ENCODE data around the gene LRRC25. TPM values are rescaled to one million over a fixed set of nuclear protein-coding genes. Genes with fewer than 3 reads are reported as not detected.

Gene LRRC25
- total RNA-seq, 1 donor from 2014 or later = not detected

DNA sequence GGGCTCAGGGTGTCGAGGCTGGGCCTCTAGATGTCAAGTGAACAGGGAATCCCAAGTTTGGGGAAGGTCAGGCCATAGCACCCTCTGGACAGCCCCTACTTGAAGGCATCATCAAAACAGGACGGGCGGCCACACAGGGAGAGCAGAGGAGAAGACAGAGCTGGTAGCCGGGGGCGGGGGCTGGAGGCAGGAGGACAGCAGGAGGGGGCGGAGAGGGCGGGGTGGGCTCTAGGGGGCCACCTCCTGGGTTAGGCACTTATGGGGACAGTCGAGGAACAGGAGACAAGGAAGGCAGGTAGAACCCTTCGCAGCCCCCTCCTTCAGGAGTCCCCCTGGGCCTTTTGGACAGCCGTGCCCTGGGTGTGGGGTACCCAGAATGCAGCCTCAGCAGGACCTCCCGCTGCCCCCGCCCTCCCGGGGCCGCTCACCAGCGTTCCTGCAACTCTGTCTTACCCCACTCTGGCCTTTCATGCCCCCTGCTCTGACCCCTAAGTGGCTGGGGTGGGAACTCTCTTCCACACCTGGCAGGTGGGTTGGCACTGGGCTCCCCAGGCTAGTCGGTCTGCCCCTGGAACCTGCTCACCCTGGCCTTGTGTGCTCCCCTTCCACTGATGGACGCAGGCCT lies 27.6 kb upstream of the LRRC25 start:
- DNase-seq (ENCODE audit: low read depth in 2 of 2) = no peak

DNA sequence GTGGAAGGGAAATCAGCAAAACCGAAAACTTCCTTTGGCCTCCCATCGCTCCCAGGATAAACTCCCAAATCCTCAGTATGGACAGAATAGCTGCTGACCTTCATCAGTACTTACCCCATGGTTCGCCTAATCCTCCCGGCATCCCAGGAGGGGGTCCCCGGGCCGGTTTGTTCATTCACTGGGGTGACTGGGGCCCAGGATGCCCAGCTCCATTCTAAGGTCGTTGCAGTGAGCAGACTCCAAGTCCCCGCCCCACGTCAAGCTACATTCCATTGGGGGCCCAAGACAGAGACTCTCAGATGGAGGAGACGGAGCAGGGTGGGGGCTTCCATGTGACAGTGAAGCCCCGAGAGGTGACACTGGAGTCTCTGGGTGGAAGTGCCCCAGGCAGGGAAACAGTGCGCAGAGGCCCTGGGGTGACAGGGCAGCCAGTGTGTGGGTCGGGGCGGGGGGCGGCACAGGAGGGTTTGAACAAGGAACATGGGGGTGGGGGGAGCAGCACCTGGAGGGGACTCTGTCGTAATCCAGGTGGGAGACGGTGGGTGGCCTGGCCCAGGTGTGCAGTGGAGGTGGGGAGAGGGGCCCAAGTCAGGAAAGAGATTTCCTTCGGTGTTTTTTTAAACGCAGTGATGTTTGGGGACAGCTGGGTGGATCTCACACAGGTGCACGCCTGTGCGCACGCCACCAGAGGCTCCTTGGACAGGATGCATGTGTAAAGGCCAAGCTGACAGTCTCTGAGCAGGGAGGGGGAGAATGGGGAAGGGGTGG lies 26.9 kb upstream of the LRRC25 start:
- DNase-seq (ENCODE audit: low read depth in 2 of 2) = no peak

DNA sequence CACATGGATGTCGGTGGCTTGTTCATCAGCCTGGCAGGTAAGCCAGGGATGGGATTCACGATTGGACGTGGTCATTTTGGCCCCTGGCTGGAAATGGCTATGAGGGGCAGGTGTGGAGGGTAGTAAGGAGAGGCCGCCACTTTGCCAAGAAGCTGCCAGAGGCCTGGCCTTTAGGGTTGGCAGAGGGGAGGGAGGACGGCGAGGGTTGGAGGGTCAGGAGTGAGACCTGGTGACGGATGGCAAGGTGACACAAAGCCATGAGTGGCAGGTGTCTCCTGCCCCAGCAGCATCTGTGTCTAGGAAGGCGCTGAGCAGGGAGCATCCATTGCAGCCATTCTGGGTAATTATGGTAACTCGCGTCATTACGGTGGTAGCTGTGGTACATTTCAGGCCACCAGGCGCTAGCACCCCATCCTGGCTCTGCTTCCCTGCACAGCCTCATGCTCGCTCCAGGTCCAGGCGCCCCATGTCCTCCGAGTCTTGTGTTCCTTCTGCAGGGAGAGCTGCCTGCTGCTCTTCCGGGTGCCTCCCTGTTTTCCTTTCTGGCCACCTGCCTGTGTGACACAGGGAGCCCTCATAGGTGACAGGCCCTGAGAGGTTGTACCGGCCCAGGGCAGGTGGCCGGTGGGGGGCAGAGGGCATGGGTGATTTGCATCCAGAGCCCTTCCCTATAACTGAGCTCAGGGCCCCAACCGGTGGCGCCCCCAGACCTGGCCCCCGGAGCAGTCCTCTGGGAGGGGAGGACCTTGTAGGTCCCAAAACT lies 26.0 kb upstream of the LRRC25 start:
- DNase-seq (ENCODE audit: low read depth in 2 of 2) = no peak

DNA sequence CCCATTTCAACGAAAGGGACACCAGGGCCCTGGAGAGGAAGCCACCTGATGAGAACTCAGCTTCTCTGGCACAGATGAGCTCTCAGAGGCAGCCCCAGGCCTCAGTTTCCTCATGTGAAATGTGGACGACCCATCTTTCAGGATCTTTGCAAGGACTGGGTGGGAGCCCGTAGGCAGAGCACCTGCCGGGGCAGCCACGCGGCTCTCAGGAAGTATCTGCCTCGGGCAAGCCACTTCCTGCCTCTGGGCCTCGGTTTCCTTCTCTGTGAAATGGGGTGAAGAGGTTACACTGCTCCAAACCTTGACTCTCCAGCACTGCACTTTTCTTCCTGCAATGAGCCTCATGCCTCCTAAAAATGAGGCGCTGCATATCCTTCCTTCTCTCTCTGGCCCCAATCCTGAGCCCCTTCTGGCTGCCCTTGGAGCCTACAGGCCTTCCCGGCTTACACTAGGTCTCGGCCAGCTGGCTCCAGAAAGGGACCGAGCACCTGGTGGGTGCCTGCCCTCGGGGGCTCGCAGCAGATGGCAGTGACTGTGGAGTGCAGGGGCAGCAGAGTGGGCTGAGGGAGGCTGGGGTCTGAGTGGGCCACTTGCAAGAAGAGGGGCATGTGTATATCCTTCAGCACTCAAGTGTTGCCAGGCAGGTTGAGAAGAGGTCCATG lies 25.2 kb upstream of the LRRC25 start:
- DNase-seq (ENCODE audit: low read depth in 2 of 2) = no peak

DNA sequence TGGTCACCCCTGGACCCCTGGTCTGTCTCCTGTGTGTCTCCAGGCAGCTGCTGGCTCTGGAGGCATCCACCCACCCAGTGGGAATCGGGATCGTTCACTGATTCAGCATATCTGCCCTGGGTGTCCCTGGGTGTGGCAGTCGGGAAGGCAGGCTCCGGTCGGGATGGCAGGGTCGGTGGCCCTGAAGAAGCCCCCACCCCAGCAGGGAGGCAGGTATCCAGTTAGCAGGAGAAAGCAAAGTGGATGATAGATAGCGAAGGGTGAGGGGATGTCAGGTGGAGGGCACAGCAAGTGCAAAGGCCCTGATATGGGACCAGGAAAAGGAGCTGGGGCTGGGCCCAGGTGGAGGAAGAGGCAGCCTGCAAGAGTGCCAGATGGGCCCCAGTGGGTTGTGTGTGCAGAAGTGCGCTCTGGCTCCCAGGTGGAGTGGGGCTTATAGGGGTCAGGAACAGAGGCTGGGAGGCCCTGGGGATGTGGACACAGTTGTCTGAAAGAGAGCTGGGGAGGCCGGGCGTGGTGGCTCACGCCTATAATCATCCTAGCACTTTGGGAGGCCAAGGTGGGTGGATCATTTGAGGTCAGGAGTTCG lies 24.0 kb upstream of the LRRC25 start:
- no peak for DNase-seq (ENCODE audit: low read depth in 2 of 2)

DNA sequence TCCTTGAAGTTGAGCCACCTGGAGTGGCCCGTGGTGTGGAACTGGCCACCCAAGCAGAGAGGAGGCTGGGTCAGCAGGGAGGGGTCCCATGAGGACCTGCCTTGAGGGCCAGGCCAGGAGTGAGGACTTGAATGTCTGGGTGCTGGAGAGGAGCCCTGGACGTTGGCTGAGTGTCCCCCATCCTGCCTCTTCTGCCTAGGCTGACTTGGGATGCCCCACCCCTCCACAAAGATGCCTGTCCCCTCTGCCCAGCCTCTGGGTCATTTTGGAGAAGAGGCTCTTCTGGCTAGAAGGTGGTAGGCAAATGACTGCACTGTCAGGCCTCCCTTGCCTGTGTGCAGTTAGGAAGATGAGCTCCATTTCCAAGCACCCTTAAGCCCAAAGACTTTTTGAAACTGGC lies 23.5 kb upstream of the LRRC25 start:
- no peak for DNase-seq (ENCODE audit: low read depth in 2 of 2)

DNA sequence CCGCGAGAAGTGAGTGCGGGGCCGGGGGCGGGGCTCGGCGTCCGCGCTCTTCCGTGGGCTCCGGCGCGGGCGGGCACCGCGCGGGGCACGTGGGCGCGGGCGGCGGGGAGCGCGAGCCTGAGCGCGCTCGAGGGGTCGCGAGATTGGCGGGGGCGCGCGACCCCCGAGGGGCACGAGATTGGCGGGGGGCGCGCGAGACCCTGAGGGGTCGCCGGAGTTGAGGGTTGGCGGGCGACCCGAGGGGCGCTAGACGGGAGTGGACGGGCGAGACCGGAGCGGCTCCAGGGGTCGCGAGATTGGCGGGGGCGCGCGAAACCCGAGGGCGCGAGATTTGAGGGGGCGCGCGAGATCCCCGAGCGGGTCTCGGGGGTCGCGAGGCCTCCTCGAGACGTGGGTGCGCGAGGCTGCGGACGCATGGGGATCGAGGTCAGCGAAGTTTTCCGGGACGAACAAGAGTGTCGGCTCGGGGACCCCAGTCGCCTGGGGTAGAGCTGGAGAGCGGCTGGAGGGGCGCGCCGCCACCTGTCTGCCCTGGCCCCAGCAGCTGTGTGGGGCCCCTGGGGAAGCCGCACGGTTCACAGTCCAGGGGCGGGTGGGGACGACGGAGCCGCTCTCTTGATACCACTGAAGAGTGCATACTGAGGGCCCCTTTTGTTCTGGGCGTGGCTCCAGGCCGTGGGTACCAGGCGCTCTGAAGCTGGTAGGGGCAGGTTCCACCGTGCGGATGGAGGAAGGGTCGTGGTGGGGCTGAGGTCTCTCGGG lies 22.5 kb upstream of the LRRC25 start:
- DNase-seq (ENCODE audit: low read depth in 2 of 2) = peak in 1 of 2 donors; percentile 43

DNA sequence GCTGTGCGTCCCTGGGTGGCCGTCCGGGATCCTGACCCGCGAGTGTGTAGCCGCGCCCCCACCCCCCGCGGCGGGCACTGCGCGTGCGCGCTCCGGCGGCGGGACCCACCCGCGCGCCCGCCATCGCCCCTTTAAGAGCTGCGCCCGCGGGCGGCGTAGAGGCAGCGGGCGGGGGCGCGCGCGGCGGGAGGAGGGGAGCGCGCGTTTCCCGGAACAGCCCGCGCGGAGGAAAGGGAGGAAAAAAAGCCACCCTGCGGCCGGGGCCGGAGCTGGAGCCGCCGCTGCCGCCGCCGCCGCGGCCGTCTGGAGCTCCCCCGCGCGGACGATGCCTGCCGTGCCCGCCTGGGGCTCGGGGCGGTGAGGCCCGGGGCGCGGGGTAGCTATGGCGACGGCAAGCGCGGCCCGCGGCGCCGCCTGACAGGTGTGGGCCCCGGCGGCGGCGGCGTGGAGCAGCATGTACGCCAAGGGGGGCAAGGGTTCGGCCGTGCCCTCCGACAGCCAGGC lies 21.8 kb upstream of the LRRC25 start, which contains the start of gene SSBP4:
SSBP4 (plus strand) TSS at position 204 of the 504 bp plus-strand sequence; CDS start at position 455, 251 bp downstream.
- peak; percentile 88 to 93 for DNase-seq (ENCODE audit: low read depth in 2 of 2)

DNA sequence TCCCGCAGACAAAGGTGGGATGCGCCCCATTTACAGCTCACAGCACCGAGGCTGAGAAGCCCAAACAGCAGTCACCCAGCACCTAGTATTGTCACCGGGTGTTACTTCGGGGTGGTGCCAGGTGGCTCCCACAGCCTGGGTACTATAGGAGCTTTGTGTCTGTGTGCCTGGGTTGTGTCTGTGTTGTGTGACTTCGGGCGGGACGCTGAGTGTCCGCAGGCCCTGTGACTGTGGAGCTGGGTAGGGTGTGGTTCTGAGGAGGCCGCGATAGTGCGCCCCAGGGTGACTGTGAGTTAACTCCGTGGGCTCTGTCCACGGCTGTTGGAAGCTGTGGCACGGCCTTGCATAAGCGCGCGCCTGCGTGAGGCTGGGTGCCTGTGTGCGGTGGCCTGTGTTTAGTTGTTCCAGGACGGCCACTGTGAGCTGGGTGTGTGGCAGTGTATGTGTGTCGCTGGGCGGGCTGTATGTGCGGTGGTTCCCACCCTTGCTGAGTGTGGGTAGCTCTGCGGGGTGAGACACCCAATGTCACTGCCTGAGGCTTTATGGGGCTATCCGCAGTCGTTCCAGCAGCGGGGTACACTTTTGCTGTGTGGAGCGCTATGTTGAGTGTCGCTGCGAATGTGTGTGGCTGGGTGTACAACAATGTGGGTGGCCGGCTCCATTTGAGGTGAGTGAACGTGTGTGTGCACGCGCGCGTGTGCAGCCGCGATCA lies 21.2 kb upstream of the LRRC25 start:
- DNase-seq (ENCODE audit: low read depth in 2 of 2) = peak; percentile 34 to 47

DNA sequence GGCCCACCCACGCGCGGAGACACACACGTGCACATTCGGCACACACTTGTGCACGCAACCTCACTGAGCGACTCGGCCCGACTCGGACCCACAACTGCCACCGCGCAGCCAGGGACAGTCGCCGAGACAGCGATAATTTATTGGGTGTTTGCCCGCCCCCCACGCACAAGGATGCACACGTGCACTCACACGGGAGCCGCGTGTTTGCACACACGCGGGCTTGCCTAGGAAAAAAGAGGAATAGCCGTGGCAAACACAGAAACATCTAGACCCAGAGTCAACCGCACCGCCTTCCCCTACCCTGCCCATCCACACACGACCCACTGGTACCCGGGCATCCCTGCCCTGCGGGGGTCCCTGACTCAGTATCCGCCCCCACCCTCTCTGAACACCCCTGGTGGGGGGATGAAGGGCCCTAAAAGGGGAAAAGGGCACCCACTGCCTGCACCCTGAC lies 20.6 kb upstream of the LRRC25 start:
- DNase-seq (ENCODE audit: low read depth in 2 of 2) = no peak

DNA sequence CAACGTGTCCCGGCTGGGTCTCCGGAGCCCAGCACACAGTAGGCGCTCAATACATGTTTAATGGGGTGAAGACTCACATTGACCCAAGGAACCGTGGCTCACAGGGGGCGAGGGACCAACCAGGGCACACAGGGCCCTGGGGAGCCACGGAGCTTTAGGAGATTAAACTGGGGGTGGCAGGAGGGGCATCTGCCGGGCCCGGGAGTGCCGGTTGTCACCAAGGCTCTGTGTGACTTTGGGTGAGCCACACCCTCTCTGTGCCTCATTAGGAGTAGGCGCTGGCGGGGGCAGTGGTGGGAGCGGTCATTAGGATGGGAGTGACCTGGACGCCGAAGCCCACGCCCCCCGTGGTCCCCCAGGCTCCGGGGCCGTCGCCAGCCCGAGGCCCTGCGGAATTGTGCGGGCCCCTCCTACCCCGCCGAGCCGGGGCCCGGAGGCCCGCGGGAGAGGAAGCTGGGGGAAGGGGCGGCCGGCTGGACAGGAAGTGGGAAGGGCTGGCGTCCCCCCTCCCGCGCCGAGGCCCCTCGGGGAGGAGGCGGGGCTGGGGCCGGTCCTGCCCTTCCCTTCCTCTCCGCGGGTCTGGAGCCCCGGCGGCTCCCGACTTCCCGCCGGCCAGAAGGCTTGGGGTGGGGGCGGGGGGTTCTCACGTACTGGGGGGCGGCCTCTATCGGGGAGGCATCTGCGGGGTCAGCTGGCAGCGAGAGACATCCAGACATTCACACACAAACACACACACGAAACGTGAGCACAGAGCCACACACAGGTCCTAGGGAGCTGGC lies 20.0 kb upstream of the LRRC25 start:
- peak; percentile 87 to 94 for DNase-seq (ENCODE audit: low read depth in 2 of 2)

DNA sequence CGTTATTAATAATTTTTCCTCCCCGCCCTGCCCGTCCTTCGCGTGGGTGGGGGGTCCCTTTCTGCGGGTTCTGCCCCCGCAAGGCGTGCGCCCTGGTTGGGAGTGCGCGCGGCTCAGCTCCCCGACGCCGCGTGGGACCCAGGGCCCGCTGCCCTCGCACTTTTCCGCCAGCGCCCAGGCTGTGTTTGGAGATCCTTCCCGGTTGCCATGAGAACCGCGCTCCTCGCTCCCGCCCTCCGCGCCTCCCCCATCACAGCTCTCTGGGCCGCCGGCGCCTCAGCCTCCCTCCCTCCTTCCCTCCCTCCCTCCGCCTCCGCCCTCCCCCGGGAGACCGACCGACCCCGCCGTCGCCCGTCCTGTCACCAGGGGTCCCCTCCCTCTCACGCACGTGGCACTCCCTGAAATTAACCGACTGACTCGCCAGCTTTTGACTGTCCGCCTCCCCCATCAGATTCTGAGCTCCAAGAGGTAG lies 19.4 kb upstream of the LRRC25 start:
- peak; percentile 93 for DNase-seq (ENCODE audit: low read depth in 2 of 2)

DNA sequence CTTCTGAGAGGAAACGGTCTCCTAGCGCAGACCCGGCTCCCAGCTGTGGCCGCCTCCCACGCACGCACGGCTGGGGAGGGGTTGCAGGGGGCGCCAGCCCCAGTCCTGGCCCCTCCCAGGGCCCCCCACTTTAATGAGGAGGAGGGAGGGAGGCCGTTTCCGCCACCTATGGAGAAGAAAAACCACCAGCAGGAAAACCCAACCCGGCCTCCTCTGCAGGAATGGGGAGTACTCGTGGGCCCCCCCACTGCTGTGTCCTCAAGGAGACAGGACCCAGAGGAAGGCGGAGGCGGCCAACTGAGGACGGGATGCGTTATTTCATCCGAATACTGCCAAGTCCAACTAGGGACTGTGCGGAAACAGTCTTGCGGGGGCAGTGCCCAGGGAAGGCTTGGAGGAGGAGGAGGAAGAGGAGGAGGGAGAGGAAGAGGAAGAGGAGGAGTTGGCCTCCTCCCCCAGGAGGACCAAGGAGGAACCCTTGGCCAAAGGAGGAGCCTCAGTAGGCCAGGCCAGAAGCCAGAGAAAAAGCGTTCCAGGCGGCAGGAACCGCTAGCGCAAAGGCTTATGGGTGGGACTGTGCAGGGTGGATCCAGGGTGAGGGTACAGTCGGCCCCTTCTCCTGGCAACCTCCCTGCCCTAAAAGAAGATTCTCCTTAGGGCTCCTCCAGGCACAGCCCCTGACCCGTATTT lies 17.9 kb upstream of the LRRC25 start:
- DNase-seq (ENCODE audit: low read depth in 2 of 2) = peak in 1 of 2 donors; percentile 75

DNA sequence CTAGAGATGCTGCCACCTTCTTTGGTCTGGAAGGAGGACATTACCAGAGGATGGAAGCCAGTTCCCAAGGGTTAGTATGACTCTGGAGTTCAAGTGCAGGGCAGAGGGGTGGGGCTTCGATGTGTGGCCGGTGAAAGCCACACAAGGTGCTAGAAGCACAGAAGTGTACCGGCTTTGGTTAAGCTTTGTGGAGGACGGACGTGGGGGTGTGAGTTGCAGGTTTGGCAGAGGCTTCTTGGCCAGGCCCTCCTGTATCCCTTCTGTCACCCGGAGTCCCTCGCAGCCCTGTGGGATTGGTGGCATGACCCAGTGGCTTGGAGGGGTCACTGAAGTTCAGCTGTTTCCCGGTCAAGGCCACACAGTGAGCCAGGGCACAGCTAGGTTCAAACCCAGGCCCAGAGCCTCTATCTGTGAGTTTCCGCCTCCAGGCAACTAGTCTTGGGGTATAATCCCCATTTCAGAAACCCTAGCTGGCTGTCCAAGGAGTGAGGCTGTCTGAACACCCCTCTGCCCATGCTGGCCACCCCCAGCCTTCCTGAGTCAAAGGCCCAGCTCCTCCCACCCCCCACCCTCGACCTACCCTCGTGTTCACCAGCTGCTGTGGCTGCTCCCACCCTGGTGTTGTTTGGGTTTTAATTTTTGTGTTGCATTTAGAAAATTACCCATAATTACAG lies 17.2 kb upstream of the LRRC25 start:
- DNase-seq (ENCODE audit: low read depth in 2 of 2) = no peak

DNA sequence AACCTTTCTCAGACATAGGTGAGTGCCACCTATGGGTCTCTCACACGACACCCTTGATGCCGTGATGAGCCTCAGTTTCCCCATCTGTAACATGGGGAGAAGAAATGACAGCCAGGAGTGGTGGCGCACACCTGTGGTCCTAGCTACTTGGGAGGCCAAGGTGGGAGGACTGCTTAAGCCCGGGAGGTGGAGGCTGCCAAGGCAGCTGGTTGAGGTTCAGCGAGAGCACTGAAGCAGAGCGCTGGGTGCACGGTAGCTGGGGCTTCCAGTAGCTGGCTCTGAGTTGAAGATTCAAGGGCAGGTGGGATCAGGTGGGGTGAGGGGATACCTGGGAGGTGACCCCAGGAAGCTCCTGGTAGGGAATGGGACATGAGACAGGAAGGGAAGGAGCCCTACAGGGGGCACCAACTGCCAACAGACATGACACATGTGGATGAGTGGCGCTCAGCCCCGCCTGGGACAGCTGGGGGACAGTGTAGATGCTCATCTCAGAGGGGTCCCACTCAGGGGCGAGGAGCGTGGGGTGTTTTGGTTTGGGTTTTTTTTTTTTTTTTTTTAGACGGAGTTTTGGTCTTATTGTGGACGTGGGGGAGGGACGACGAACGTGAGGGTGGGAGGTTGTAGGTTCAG lies 15.3 kb upstream of the LRRC25 start:
- DNase-seq (ENCODE audit: low read depth in 2 of 2) = no peak

DNA sequence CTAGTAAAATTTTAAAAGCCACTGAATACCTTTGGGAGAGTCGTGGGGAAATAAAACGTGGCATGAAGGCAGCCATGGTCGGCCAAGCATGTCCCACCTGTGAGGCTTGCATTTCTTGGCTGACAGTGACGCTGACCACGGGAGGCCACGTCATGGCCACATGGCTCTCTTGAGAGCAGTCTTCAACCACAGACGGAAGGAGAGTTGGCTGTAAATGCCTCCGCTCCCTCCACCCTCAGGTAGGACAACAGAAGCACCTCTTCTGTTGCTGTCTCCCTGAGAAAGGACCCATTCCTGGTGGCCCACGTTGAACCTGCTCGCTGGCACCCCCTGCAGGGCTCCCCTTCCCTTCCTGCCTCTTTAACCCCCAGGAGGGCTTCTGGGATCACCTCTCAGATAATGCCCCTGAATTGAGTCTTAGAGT lies 10.6 kb upstream of the LRRC25 start:
- DNase-seq (ENCODE audit: low read depth in 2 of 2) = peak in 1 of 2 donors; percentile 51

DNA sequence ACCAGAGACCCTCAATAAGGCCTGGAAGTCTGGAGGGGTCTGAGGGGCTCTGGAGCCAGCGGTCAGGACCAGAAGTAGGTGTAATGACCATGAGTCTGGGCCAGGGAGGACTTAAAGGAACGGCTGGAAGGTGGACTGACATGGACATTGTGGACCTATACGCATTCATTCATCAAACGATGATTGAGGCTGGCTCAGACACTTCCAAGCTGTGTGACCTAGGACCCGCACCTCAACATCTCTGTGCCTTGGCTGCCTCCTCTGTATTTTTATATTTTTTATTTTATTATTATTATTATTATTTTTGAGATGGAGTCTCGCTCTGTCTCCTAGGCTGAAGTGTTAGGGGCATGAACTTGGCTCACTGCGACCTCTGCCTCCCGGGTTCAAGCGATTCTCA lies 9.3 kb upstream of the LRRC25 start:
- DNase-seq (ENCODE audit: low read depth in 2 of 2) = no peak

Data from lung microvascular endothelial cell (primary cell).